ENCODE data around the gene PTTG2. TPM values are rescaled to one million over a fixed set of nuclear protein-coding genes. Genes with fewer than 3 reads are reported as not detected.

PTTG2 gene
- polyA plus RNA-seq, 1 of the 3 experiments (the other 2 are of a cell fraction): not detected

Other genes starting within 250 kb of the PTTG2 start
- gene PGM2, start 133.7 kb upstream of the PTTG2 start, polyA plus RNA-seq (2012; rRNA removed): 12.7 and 15.8 TPM in 2 replicates
- 20.3 and 29.8 TPM in 2 replicates for gene TBC1D1, start 69.3 kb upstream of the PTTG2 start, polyA plus RNA-seq (2012; rRNA removed)

All from SK-N-SH (cell line).